ENCODE measurements around the gene ADCYAP1R1.

- TF ChIP-seq BACH1 (IDR thresholded peaks at IDR 0.05; ENCODE audit: low read length): no peak
- TF ChIP-seq POLR2A (IDR thresholded peaks at IDR 0.05; ENCODE audit: control extremely low read depth in 1 of 2, low read depth in 2 of 2, low read length in 2 of 2): no peak
- no peak for TF ChIP-seq KDM1A (IDR thresholded peaks at IDR 0.05; ENCODE audit: borderline replicate concordance, low read length)
- 0 out of 2 replicates have a peak, but pooled peaks have one; percentile 18 for TF ChIP-seq TAF1 (IDR thresholded peaks at IDR 0.05; ENCODE audit: low read depth, low read length)
- TF ChIP-seq POLR2AphosphoS5 (IDR thresholded peaks at IDR 0.05; ENCODE audit: low read depth, low read length): no peak
- TF ChIP-seq, protein P1, sequence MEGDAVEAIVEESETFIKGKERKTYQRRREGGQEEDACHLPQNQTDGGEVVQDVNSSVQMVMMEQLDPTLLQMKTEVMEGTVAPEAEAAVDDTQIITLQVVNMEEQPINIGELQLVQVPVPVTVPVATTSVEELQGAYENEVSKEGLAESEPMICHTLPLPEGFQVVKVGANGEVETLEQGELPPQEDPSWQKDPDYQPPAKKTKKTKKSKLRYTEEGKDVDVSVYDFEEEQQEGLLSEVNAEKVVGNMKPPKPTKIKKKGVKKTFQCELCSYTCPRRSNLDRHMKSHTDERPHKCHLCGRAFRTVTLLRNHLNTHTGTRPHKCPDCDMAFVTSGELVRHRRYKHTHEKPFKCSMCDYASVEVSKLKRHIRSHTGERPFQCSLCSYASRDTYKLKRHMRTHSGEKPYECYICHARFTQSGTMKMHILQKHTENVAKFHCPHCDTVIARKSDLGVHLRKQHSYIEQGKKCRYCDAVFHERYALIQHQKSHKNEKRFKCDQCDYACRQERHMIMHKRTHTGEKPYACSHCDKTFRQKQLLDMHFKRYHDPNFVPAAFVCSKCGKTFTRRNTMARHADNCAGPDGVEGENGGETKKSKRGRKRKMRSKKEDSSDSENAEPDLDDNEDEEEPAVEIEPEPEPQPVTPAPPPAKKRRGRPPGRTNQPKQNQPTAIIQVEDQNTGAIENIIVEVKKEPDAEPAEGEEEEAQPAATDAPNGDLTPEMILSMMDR (IDR thresholded peaks at IDR 0.05; ENCODE audit: control extremely low read depth in 1 of 3, insufficient read depth in 1 of 3, low read depth in 1 of 3, low read length in 3 of 3): no peak
- TF ChIP-seq EZH2 (IDR thresholded peaks at IDR 0.05; ENCODE audit: low read depth, low read length, severe bottlenecking): no peak
- TF ChIP-seq CREB1 (IDR thresholded peaks at IDR 0.05): no peak
- TF ChIP-seq SRF (IDR thresholded peaks at IDR 0.05; ENCODE audit: low read depth, low read length): no peak
- TF ChIP-seq JUND (IDR thresholded peaks at IDR 0.05; ENCODE audit: low read length): no peak
- 0 out of 2 replicates have a peak, but pooled peaks have one; percentile 22 for TF ChIP-seq RBBP5 (IDR thresholded peaks at IDR 0.05; ENCODE audit: borderline replicate concordance, low read depth, low read length)
- TF ChIP-seq BRCA1 (IDR thresholded peaks at IDR 0.05; ENCODE audit: low read depth, low read length): no peak
- peak; percentile 28 for TF ChIP-seq ASH2L (IDR thresholded peaks at IDR 0.05; ENCODE audit: low read length)
Observed at GRCh38 chr7:31043051-31043471, 9.0 kb upstream of the ADCYAP1R1 start.
